Liver (tissue), 9 donors: ENCODE measurements around the gene BABAM1. TPM values are rescaled to one million over a fixed set of nuclear protein-coding genes. Genes with fewer than 3 reads are reported as not detected.

Source experiments
- DNase-seq: peaks from one replicate; pipeline ENCODE4 v3.0.0-alpha.2; 2017; ENCODE audit warnings: low spot score
- H3K27ac ChIP-seq, 2 donors: one replicate each; pipeline ENCODE4 v1.7.0; 2013; ENCODE audit warnings: inconsistent platforms in 2 of 2, low read length in 2 of 2, control low read depth in 1 of 2, low read depth in 1 of 2, mild to moderate bottlenecking in 1 of 2
- H3K27me3 ChIP-seq, 4 donors: one replicate each; pipeline versions ENCODE4 v1.6.1 to v1.7.0; 2013; ENCODE audit warnings: low read length in 3 of 4, inconsistent platforms in 1 of 4, mild to moderate bottlenecking in 1 of 4, moderate library complexity in 1 of 4; ENCODE audit not compliant: control insufficient read depth in 4 of 4, insufficient read depth in 4 of 4
- H3K36me3 ChIP-seq, 4 donors: one replicate each; pipeline versions ENCODE4 v1.6.1 to v1.7.0; 2013; ENCODE audit warnings: low read length in 3 of 4, mild to moderate bottlenecking in 3 of 4, low read depth in 1 of 4, moderate library complexity in 1 of 4; ENCODE audit not compliant: control insufficient read depth in 4 of 4, insufficient read depth in 3 of 4
- H3K4me1 ChIP-seq, 4 donors: one replicate each; pipeline versions ENCODE4 v1.6.1 to v1.7.0; 2013; ENCODE audit warnings: low read length in 3 of 4, mild to moderate bottlenecking in 3 of 4, moderate library complexity in 1 of 4; ENCODE audit not compliant: control insufficient read depth in 4 of 4, insufficient read depth in 4 of 4
- H3K4me3 ChIP-seq, 3 donors: one replicate each; pipeline versions ENCODE4 v1.6.1 to v1.7.0; 2013; ENCODE audit warnings: low read length in 3 of 3, control low read depth in 1 of 3, low read depth in 1 of 3, mild to moderate bottlenecking in 1 of 3
- H3K9ac ChIP-seq, 2 donors: one replicate each; pipeline ENCODE4 v1.7.0; 2013; ENCODE audit warnings: low read length in 2 of 2, mild to moderate bottlenecking in 2 of 2, moderate library complexity in 2 of 2, control low read depth in 1 of 2, low read depth in 1 of 2
- H3K9me3 ChIP-seq, 4 donors: one replicate each; pipeline versions ENCODE4 v1.6.1 to v1.7.0; 2013; ENCODE audit warnings: low read length in 3 of 4; ENCODE audit not compliant: control insufficient read depth in 4 of 4
- EGR1 ChIP-seq, 2 donors: IDR thresholded peaks; 2 replicates each; pipeline ENCODE4 v1.6.1; 2016 to 2018; ENCODE audit warnings: antibody characterized with exemption in 2 of 2, low read depth in 2 of 2
- FOXA2 ChIP-seq: IDR thresholded peaks from 2 replicates; pipeline ENCODE4 v1.6.1; 2016; ENCODE audit warnings: antibody characterized with exemption
- GABPA ChIP-seq, 2 donors: IDR thresholded peaks in 1 of 2; conservative IDR thresholded peaks in 1 of 2; 2 replicates each; pipeline ENCODE4 v1.6.1; 2016; ENCODE audit warnings: antibody characterized with exemption in 2 of 2, mild to moderate bottlenecking in 1 of 2, moderate library complexity in 1 of 2
- HNF4A ChIP-seq, 2 donors: conservative IDR thresholded peaks; 2 replicates each; pipeline ENCODE4 v1.6.1; 2016; ENCODE audit warnings: antibody characterized with exemption in 2 of 2, mild to moderate bottlenecking in 2 of 2
- HNF4G ChIP-seq: IDR thresholded peaks from 2 replicates; pipeline ENCODE4 v1.6.1; 2016; ENCODE audit warnings: antibody characterized with exemption
- JUND ChIP-seq, 2 donors: IDR thresholded peaks; 2 replicates each; pipeline ENCODE4 v1.6.1; 2016; ENCODE audit warnings: antibody characterized with exemption in 2 of 2
- NR2F2 ChIP-seq: IDR thresholded peaks from 2 replicates; pipeline ENCODE4 v1.6.1; 2016; ENCODE audit warnings: antibody characterized with exemption
- RAD21 ChIP-seq, 2 donors: IDR thresholded peaks; 2 replicates each; pipeline ENCODE4 v1.6.1; 2016; ENCODE audit warnings: antibody characterized with exemption in 2 of 2, mild to moderate bottlenecking in 2 of 2
- SP1 ChIP-seq: IDR thresholded peaks from 2 replicates; pipeline ENCODE4 v1.6.1; 2018; ENCODE audit warnings: antibody characterized with exemption, mild to moderate bottlenecking
- TAF1 ChIP-seq: conservative IDR thresholded peaks from 2 replicates; pipeline ENCODE4 v1.6.1; 2016; ENCODE audit warnings: antibody characterized with exemption, mild to moderate bottlenecking
- YY1 ChIP-seq: IDR thresholded peaks from 2 replicates; pipeline ENCODE4 v1.6.1; 2016; ENCODE audit warnings: antibody characterized with exemption, mild to moderate bottlenecking
- WGBS: extraction: QIAGEN DNeasy Blood & Tissue Kit; methylation state at CpG from one replicate; pipeline ENCODE4 v1.1.7; 2013; 5-methylcytosine and 5-hydroxymethylcytosine counted together
- polyA plus RNA-seq, 2 donors: library from polyadenylated mRNA; stranded (reverse) in 1 of 2; unstranded in 1 of 2; fragments of 200-250 nt in 1 of 2; fragments of >200 nt in 1 of 2; fragmentation: Nextera tagmentation in 1 of 2; extraction: Ambion mirVana in 1 of 2; gene quantifications; one replicate each; pipeline versions ENCODE4 v1.2.1 to v1.2.3, GENCODE V29; 2013 to 2015
- total RNA-seq, 2 donors: library from RNA; depleted of rRNA; stranded (reverse); fragments of >200 nt; gene quantifications; one replicate each; pipeline ENCODE4 v1.2.3, GENCODE V29; 2014
- TF ChIP-seq, protein P1 (sequence below): fragments of 150-350 bp; IDR thresholded peaks from 2 replicates; pipeline ENCODE4 v1.5.1; 2017; ENCODE audit warnings: improper control_type of control experiment, low read depth, low read length; ENCODE audit not compliant: missing input control
- TF ChIP-seq, protein P2 (sequence below): IDR thresholded peaks from 2 replicates; pipeline ENCODE4 v1.6.1; 2016; ENCODE audit warnings: antibody characterized with exemption
- TF ChIP-seq, protein P3 (sequence below): IDR thresholded peaks from 2 replicates; pipeline ENCODE4 v1.6.1; 2016; ENCODE audit warnings: antibody characterized with exemption
- TF ChIP-seq, protein P4 (sequence below): IDR thresholded peaks from 2 replicates; pipeline ENCODE4 v1.6.1; 2016; ENCODE audit warnings: antibody characterized with exemption
- donor health status: healthy.
- donor health status: healthy.
- donor health status: healthy.
- donor health status: healthy.
- donor health status: healthy.

BABAM1 gene
- total and polyA plus RNA-seq, 4 donors, result 29.3 to 47.0 (median 33.5) TPM

DNA sequence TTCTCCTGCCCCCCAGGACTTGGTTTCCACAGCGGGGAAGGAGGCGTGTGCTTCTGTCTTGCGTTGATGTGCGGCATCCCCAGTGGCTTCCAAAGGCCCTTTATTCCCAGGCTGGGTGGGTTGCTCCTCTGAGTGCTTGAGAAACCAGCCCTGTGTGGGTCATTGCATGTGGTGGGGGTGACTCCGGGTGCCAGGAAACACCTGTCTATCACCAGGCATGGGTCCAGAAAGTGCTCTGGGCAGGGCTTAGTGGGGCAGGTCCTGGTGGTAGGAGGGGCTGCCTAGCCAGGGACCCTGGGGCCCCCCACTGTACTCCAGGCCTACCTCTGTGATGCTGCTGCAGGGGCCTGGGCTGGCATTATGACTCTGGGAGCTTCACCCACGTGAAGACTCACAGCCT lies 51.7 kb downstream of the BABAM1 start:
- DNase-seq, result no peak
- 85% methylated on average over 6 of the region's 6 CpGs for WGBS
- TF ChIP-seq HNF4A (conservative IDR thresholded peaks at IDR 0.05) (no peak), TAF1 (no peak), EGR1 (IDR thresholded peaks at IDR 0.05; ENCODE audit: low read depth in 2 of 2) (no peak), GABPA (IDR thresholded peaks at IDR 0.05 in 1 of 2, conservative IDR thresholded peaks at IDR 0.05 in 1 of 2) (no peak), NR2F2 (no peak), FOXA2 (no peak), RAD21 (IDR thresholded peaks at IDR 0.05) (no peak), SP1 (no peak), JUND (IDR thresholded peaks at IDR 0.05) (no peak), HNF4G (no peak), YY1 (no peak)
- TF ChIP-seq, protein P1, sequence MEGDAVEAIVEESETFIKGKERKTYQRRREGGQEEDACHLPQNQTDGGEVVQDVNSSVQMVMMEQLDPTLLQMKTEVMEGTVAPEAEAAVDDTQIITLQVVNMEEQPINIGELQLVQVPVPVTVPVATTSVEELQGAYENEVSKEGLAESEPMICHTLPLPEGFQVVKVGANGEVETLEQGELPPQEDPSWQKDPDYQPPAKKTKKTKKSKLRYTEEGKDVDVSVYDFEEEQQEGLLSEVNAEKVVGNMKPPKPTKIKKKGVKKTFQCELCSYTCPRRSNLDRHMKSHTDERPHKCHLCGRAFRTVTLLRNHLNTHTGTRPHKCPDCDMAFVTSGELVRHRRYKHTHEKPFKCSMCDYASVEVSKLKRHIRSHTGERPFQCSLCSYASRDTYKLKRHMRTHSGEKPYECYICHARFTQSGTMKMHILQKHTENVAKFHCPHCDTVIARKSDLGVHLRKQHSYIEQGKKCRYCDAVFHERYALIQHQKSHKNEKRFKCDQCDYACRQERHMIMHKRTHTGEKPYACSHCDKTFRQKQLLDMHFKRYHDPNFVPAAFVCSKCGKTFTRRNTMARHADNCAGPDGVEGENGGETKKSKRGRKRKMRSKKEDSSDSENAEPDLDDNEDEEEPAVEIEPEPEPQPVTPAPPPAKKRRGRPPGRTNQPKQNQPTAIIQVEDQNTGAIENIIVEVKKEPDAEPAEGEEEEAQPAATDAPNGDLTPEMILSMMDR, result no peak
- TF ChIP-seq, protein P2, sequence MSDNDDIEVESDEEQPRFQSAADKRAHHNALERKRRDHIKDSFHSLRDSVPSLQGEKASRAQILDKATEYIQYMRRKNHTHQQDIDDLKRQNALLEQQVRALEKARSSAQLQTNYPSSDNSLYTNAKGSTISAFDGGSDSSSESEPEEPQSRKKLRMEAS, result no peak
- TF ChIP-seq, protein P3, sequence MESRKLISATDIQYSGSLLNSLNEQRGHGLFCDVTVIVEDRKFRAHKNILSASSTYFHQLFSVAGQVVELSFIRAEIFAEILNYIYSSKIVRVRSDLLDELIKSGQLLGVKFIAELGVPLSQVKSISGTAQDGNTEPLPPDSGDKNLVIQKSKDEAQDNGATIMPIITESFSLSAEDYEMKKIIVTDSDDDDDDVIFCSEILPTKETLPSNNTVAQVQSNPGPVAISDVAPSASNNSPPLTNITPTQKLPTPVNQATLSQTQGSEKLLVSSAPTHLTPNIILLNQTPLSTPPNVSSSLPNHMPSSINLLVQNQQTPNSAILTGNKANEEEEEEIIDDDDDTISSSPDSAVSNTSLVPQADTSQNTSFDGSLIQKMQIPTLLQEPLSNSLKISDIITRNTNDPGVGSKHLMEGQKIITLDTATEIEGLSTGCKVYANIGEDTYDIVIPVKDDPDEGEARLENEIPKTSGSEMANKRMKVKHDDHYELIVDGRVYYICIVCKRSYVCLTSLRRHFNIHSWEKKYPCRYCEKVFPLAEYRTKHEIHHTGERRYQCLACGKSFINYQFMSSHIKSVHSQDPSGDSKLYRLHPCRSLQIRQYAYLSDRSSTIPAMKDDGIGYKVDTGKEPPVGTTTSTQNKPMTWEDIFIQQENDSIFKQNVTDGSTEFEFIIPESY, result no peak
- TF ChIP-seq, protein P4, sequence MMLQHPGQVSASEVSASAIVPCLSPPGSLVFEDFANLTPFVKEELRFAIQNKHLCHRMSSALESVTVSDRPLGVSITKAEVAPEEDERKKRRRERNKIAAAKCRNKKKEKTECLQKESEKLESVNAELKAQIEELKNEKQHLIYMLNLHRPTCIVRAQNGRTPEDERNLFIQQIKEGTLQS, result no peak
- Histone ChIP-seq H3K4me3 (no peak overlapping the region), H3K4me1 (no peaks in the 10 kb centered on the region), H3K9ac (no peak overlapping the region), H3K36me3 (peaks cover 22 to 44% (median 28%) of the 10 kb centered on the region in 4 donors), H3K27ac (no peak overlapping the region), H3K27me3 (no peaks in the 10 kb centered on the region), H3K9me3 (no peaks in the 10 kb centered on the region)

DNA sequence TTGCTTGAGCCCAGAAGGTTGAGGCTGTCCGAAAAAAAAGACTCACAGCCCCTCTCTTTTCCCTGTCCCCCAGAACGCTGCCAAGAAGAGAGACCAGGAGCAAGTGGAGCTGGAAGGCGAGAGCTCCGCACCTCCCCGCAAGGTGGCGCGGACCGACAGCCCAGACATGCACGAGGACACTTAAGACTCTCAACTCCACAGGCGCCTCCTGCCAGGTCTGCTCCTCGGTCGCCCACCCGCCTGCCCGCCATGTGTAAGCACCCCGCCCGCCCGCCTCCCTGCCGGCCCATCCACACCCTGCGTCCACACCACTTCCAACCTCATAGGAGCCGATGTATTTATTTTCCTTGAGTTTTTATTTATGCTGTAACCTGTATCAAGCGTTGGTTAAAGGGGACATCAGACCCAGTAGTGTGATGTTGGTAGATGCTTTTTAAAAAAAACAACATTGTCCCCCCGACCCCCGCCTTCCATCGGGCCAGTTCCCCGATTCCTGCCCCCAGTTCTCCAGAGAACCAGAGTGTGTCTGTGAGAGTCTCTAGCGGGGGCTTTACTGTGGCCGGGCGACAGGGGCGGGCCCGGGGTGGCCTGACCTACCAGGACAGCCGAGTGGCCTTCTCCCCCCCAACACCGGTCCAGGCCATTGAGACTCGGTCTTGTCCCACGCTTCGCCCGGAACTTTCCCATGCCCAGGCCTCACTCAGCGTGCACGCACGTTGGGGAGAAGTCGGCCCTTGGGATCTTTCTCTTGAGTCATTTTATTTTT lies 52.4 kb downstream of the BABAM1 start:
- Histone ChIP-seq H3K27me3 (no peaks in the 10 kb centered on the region), H3K4me1 (no peaks in the 10 kb centered on the region), H3K9ac (no peak overlapping the region), H3K27ac (no peak overlapping the region), H3K9me3 (no peaks in the 10 kb centered on the region), H3K4me3 (no peak overlapping the region), H3K36me3 (peaks cover 19 to 37% (median 22%) of the 10 kb centered on the region in 4 donors)
- 96% methylated on average over 40 of the region's 40 CpGs for WGBS
- TF ChIP-seq, protein P1, result no peak
- TF ChIP-seq FOXA2 (no peak), SP1 (no peak), GABPA (IDR thresholded peaks at IDR 0.05 in 1 of 2, conservative IDR thresholded peaks at IDR 0.05 in 1 of 2) (no peak), HNF4A (conservative IDR thresholded peaks at IDR 0.05) (no peak), RAD21 (IDR thresholded peaks at IDR 0.05) (no peak)
- TF ChIP-seq, protein P4, result no peak
- no peak for DNase-seq
